Activated T-helper 17 cell treated with anti-CD3 and anti-CD28 coated beads, Interleukin-2, amount 50 U/mL, for 72 hours (primary cell): ENCODE results near the gene MED23. TPM values are rescaled to one million over a fixed set of nuclear protein-coding genes. Genes with fewer than 3 reads are reported as not detected.

Experiments used
- ATAC-seq: fragments of 150-1000 bp; cut with Tn5 transposase; replicated peaks from 2 replicates; pipeline ENCODE4 v1.10.0; 2021; ENCODE audit warnings: mild to moderate bottlenecking, moderate library complexity
- H3K27ac Mint-ChIP-seq: one replicate; pipeline ENCODE4 v1.8.0; 2022; ENCODE audit warnings: mixed read lengths
- H3K27me3 Mint-ChIP-seq: one replicate; pipeline ENCODE4 v1.8.0; 2022; ENCODE audit warnings: mixed read lengths
- H3K36me3 Mint-ChIP-seq: one replicate; pipeline ENCODE4 v1.8.0; 2022; ENCODE audit warnings: low read depth, mild to moderate bottlenecking, mixed read lengths
- H3K4me1 Mint-ChIP-seq: one replicate; pipeline ENCODE4 v1.8.0; 2022; ENCODE audit warnings: mixed read lengths
- H3K4me3 Mint-ChIP-seq: one replicate; pipeline ENCODE4 v1.8.0; 2022; ENCODE audit warnings: mild to moderate bottlenecking, mixed read lengths
- H3K9me3 Mint-ChIP-seq: one replicate; pipeline ENCODE4 v1.8.0; 2022; ENCODE audit warnings: mixed read lengths
- total RNA-seq, 2 donors: library from RNA; stranded (reverse); gene quantifications; one replicate each; pipeline ENCODE4 v1.2.3, GENCODE V29; 2022

The MED23 gene
- total RNA-seq, 2 donors from 2014 or later, result 24.1 to 24.2 TPM

DNA sequence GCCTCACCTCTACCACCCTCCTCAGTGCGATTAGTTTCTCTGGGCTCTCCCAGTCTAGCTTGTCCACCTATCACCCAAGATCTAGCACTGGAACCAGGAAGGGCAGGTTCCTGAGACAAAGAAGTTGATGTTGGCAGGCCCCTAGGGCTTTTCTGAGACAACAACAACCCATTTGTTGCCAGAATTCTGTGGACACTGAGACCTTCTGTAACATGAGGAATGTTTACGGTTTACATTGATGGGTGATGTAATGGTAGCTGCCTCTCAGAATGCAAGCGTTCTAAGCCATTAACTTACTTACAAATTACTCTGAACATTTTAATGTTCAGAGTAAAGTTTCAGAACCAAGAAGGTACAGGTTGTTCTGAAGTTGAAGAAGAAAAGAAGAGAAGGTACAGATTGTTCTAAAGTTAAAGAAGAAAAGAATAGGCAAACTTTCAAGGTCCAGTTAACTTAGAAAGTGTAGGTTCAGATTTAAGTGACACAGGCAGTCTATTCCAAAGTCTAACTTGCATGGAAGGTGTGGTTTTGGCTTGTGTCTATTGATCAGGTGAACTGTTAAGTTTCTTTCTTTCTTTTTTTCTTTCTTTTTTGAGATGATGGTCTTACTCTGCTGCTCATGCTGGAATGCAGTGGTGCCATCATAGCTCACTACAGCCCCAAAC lies 3.7 kb upstream of the MED23 start:
- Mint-ChIP-seq H3K9me3 (no peaks in the 10 kb centered on the region), H3K36me3 (peaks cover 14% of the 10 kb centered on the region), H3K4me1 (peaks cover 9% of the 10 kb centered on the region), H3K27ac (no peak overlapping the region), H3K27me3 (no peaks in the 10 kb centered on the region), H3K4me3 (no peak overlapping the region)
- ATAC-seq, result no peak

DNA sequence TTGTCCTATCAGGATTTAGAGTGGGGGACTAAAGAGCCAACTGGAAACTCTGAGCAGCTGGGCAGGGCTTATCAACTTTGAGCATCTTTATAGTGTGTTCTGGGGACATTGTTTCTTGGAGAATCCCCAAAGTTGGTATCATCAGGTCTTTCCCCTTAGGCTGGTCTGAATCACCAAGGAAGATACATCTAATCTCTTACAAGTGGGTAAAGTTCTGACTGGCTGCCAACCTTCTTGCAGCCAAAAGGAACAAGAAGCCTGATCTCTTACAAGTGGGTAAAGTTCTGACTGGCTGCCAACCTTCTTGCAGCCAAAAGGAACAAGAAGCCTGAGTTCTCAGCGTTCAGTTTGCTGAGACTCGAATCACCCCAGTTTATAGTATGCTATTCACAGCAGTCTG lies 1.6 kb upstream of the MED23 start:
- Mint-ChIP-seq H3K4me1 (peaks cover 9% of the 10 kb centered on the region), H3K36me3 (peaks cover 25% of the 10 kb centered on the region), H3K27me3 (no peaks in the 10 kb centered on the region), H3K9me3 (no peaks in the 10 kb centered on the region), H3K4me3 (peak overlapping the region; percentile 97), H3K27ac (peak overlapping the region; percentile 97)
- ATAC-seq, result peak; percentile 33

DNA sequence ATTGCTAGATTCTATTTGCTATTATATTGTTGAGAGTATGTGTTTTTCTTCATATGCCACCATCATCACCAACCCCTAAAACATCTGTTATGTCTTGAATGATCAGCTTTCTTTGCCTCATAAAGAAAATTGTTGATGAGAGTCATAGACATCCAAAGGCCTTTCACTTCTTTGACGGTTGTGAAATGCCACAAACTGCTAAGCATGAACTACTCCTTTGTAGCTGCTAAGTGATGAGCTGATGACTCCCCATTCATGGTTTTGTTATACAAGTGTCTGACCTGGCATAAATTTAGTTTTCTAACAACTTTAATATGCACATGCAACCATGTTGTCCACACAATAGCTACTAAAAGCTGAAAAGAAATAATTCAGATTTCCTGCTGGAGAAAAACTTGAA lies 684 bp upstream of the MED23 start:
- Mint-ChIP-seq H3K4me3 (peak overlapping the region; percentile 97), H3K36me3 (peaks cover 34% of the 10 kb centered on the region), H3K27ac (peak overlapping the region; percentile 97), H3K9me3 (no peaks in the 10 kb centered on the region), H3K4me1 (peaks cover 9% of the 10 kb centered on the region), H3K27me3 (no peaks in the 10 kb centered on the region)
- ATAC-seq, result peak; percentile 46

DNA sequence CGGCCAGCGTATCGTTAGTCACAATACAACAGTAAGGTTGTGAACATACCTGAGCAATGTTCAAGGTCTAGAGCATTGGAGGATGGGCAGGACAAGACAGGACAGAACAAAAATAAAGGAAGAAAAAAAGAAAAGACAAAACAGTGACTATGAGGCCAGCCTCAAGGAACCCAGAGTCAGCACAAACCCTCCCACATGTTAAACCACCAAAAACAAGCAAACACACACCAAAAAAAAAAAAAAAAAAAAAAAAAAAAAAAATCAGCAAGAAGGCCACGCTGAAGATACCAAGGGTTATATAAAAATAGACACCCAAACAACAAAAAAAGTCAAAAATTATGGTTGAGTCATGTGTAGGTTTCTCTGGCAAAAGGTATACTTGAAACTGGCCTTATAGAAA lies 12.8 kb downstream of the MED23 start:
- Mint-ChIP-seq H3K9me3 (no peaks in the 10 kb centered on the region), H3K27ac (no peak overlapping the region), H3K4me3 (no peak overlapping the region), H3K27me3 (no peaks in the 10 kb centered on the region), H3K36me3 (peaks cover 99% of the 10 kb centered on the region), H3K4me1 (no peaks in the 10 kb centered on the region)
- no peak for ATAC-seq

DNA sequence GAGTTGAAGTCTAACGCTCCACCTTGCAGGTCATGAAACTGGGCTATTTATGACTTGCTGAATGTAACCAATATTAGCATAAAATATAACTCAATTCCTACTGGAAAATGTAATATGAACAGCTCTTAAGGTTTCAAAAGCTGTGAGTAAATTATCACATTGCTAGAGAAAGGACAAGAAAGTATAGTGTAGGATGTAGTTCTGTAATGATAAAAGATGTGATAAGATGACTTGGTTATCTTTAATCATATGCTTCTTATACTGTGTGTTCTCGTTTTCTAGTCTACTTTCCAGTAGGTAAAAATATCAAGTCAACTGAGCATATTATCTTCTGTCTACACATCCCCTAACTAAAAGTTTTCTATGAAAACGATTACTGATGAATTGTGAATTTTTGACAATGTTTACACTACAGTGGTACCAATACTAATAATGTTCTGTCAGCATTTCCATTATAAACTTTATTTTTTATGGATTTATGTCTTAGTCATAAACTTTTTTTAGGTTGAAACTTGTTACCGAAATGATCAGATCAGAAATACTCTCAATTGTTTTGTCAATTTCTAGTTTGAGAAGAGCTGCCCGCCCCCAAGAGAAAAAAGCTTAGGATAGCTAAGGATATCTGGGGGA lies 14.6 kb downstream of the MED23 start:
- ATAC-seq, result peak; percentile 34
- H3K4me1 Mint-ChIP-seq, result no peaks in the 10 kb centered on the region
- no peaks in the 10 kb centered on the region for H3K27me3 Mint-ChIP-seq
- peaks cover 99% of the 10 kb centered on the region for H3K36me3 Mint-ChIP-seq
- no peak overlapping the region for H3K4me3 Mint-ChIP-seq
- no peak overlapping the region for H3K27ac Mint-ChIP-seq
- no peaks in the 10 kb centered on the region for H3K9me3 Mint-ChIP-seq

DNA sequence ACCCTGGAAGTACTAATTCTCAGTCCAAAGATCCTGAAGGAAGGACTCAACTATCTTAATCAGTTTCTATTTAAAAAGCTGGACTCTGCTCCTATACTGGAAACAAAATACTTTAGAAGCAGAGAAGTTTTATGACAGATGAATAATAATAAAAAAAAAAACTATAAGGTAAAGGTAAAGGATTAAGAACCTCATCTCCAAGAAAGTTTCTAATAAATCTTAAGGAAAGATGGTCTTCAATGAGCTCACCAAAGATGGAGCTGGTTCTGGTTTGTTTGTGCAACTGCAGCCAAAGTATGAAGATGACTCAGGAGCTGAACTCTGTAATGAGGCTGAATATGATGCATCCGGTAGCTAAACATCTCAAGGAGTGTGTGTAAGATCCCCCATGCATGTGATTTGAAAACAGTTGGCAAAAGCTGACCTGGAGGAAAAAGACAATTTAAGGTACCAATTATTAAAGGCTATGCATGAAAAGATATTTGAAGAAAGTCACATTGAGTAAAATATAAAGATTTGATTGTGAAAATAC lies 25.2 kb downstream of the MED23 start:
- Mint-ChIP-seq H3K4me1 (no peaks in the 10 kb centered on the region), H3K9me3 (no peaks in the 10 kb centered on the region), H3K36me3 (peaks cover 98% of the 10 kb centered on the region), H3K4me3 (no peak overlapping the region), H3K27me3 (no peaks in the 10 kb centered on the region), H3K27ac (no peak overlapping the region)
- no peak for ATAC-seq

DNA sequence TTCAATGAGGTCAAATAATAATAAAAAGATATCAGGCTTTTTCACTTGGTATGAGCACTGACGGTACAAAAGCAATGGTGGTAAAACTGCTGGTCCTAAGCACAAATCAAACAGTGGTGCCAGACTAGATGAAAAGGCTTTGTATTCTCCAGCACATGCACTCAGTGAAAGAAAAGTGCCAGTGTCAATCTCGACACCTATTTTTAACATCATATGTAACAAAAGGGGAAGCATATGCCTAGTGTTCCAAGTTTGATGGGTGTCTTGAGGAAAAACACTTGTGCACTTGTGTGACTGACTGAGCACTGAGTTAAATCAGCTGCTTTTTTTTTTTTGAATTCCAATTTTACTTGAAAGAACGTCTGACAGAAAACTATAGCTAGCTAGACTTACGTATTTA lies 27.3 kb downstream of the MED23 start:
- Mint-ChIP-seq H3K27me3 (no peaks in the 10 kb centered on the region), H3K4me1 (no peaks in the 10 kb centered on the region), H3K27ac (no peak overlapping the region), H3K4me3 (no peak overlapping the region), H3K9me3 (no peaks in the 10 kb centered on the region), H3K36me3 (peaks cover 99% of the 10 kb centered on the region)
- ATAC-seq, result no peak

DNA sequence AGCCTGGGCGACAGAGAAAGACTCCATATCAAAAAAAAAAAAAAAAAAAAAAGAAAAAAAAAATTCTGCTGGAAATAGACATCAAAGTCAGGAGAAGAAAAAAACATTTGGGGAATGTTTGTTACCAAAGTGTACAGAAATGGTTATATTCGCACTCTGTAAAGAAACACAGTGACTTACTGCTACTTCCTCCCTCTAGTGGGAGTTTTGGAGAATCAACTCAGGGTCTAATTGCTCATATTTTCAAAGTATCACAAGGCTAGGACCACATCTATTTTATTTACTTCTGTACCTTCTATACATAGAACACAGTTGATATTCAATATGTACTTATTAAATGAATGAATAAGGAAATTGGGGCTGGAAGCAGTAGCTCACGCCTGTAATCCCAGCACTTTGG lies 30.6 kb downstream of the MED23 start:
- peaks cover 95% of the 10 kb centered on the region for H3K36me3 Mint-ChIP-seq
- no peak for ATAC-seq

DNA sequence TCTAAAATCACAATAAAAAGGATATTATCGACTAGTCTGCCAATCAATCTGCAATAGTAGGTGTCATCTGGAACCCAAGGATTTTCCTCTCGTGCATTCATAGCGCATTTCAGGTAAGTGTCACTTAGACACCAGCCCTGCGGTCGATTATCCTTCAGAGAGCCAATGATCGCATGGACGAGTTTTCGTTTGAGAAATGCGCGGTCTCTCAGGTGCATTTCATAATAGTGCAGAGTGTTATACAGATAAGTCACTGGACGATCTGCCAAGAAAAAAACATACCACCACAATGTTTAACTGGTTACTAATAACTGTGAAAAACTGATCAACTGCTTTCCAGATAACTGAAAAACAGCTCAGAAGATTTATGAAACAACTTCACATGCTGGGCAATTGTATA lies 34.0 kb downstream of the MED23 start:
- no peak for ATAC-seq
- no peaks in the 10 kb centered on the region for H3K27me3 Mint-ChIP-seq
- H3K4me1 Mint-ChIP-seq, result peaks cover 5% of the 10 kb centered on the region
- peaks cover 92% of the 10 kb centered on the region for H3K36me3 Mint-ChIP-seq
- no peak overlapping the region for H3K4me3 Mint-ChIP-seq
- no peak overlapping the region for H3K27ac Mint-ChIP-seq
- H3K9me3 Mint-ChIP-seq, result no peaks in the 10 kb centered on the region

More for the DNA sequence above, 30.6 kb downstream of the MED23 start:
- no peak overlapping the region for H3K27ac Mint-ChIP-seq
- H3K4me1 Mint-ChIP-seq, result no peaks in the 10 kb centered on the region
- H3K27me3 Mint-ChIP-seq, result no peaks in the 10 kb centered on the region
- H3K9me3 Mint-ChIP-seq, result no peaks in the 10 kb centered on the region
- H3K4me3 Mint-ChIP-seq, result no peak overlapping the region

DNA sequence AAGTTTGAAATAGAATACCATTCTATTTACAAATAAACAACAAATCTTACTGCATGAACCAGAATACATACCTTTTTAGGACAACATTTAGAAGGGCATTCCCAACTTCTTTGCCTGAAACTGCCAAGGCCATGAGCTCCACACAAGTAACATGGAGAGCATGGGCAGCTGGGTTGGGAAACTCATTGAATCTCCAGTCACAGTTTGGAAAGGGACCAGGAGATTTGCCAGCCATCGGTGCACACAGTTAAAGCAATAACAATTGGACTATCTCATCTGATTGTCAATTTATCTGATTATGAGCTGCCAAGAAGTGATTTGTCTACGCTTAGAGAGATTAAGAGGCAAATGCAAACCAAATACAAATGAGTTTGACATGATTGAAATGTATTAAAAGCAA lies 35.1 kb downstream of the MED23 start:
- peaks cover 92% of the 10 kb centered on the region for H3K36me3 Mint-ChIP-seq
- H3K27ac Mint-ChIP-seq, result no peak overlapping the region
- no peaks in the 10 kb centered on the region for H3K27me3 Mint-ChIP-seq
- H3K9me3 Mint-ChIP-seq, result no peaks in the 10 kb centered on the region
- peaks cover 5% of the 10 kb centered on the region for H3K4me1 Mint-ChIP-seq
- H3K4me3 Mint-ChIP-seq, result no peak overlapping the region
- ATAC-seq, result no peak

DNA sequence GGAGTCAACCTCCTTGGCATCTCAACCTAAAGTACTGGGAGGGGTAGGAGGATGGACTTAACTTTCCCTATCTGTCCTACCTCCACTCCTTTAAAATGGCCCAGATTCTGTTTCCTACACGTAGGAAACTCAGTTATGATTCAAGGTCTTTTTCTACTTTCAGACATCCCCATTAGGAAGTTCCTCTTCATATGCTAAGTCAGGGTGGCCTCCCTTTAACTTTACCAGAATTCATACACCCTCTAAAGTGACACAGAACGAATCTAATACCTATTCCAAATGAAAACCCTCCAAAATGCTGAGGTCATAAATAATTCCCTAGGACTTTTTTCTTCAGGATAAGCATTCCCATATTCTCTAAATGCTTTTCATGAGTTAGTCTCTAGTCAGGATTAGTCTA lies 39.4 kb downstream of the MED23 start:
- peaks cover 5% of the 10 kb centered on the region for H3K4me1 Mint-ChIP-seq

DNA sequence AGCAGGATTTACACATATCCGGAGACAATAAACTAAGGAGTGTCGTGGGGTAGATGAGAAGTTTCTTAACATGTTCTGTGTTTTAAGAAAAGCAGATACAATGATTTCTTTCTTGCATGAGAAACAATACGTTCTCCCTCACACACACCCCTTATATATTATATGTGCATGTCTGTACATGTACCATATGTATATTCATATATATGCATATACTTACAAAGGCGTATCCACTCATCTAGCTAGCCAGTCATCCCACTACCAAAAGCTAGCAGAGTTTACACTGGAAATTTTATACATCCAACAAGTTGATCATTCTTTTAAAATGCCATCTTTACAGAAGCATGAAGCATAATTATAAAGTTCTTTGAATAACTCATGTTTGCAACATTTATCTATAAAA lies 40.1 kb downstream of the MED23 start:
- Mint-ChIP-seq H3K36me3 (peaks cover 94% of the 10 kb centered on the region), H3K4me1 (peaks cover 5% of the 10 kb centered on the region), H3K27me3 (no peaks in the 10 kb centered on the region), H3K27ac (no peak overlapping the region), H3K4me3 (no peak overlapping the region), H3K9me3 (no peaks in the 10 kb centered on the region)
- ATAC-seq, result no peak

More for the DNA sequence above, 39.4 kb downstream of the MED23 start:
- ATAC-seq, result no peak
- H3K36me3 Mint-ChIP-seq, result peaks cover 90% of the 10 kb centered on the region
- H3K27me3 Mint-ChIP-seq, result no peaks in the 10 kb centered on the region
- H3K4me3 Mint-ChIP-seq, result no peak overlapping the region
- H3K27ac Mint-ChIP-seq, result no peak overlapping the region
- H3K9me3 Mint-ChIP-seq, result no peaks in the 10 kb centered on the region

DNA sequence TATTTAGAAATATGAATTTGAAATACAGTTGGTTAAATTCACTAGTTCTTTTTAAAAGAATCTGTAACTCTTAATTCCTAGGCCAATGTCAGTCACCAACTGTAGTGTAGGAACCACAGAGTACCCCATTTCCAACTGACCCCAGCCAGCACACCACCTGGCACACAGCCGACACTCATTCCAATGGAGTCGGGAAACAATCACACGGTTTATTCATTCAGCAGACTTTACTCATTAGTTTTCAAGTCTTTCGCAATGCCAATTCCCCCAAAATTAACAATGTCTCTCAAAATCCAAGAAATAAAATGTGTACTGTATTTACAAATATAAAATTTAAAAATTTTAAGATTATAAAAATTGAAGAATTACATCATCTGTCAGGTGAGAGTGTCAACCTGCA lies 41.5 kb downstream of the MED23 start:
- Mint-ChIP-seq H3K36me3 (peaks cover 94% of the 10 kb centered on the region), H3K4me1 (peaks cover 5% of the 10 kb centered on the region), H3K27me3 (no peaks in the 10 kb centered on the region), H3K9me3 (no peaks in the 10 kb centered on the region), H3K4me3 (no peak overlapping the region), H3K27ac (no peak overlapping the region)
- no peak for ATAC-seq

DNA sequence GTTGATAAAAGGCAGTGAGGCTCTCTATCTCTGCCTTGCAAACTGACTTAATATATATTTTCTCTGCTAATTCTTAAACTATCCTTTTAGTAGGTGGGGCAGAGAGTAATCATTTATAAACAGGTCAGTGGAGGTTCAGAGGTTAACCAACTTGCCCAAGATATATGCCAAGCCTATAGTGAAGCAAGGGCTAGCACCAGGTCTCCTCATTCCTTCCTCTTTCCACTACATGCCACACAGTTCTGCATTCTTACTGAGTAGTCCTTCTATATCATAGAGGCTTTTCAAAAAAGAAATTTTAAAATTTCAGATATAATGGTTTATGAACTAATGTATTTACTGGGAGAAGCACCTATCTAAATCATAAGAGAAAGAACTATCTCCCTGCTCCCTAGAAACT lies 46.5 kb downstream of the MED23 start:
- ATAC-seq, result no peak
- Mint-ChIP-seq H3K27ac (no peak overlapping the region), H3K9me3 (no peaks in the 10 kb centered on the region), H3K4me3 (no peak overlapping the region), H3K4me1 (no peaks in the 10 kb centered on the region), H3K27me3 (no peaks in the 10 kb centered on the region), H3K36me3 (peaks cover 95% of the 10 kb centered on the region)

DNA sequence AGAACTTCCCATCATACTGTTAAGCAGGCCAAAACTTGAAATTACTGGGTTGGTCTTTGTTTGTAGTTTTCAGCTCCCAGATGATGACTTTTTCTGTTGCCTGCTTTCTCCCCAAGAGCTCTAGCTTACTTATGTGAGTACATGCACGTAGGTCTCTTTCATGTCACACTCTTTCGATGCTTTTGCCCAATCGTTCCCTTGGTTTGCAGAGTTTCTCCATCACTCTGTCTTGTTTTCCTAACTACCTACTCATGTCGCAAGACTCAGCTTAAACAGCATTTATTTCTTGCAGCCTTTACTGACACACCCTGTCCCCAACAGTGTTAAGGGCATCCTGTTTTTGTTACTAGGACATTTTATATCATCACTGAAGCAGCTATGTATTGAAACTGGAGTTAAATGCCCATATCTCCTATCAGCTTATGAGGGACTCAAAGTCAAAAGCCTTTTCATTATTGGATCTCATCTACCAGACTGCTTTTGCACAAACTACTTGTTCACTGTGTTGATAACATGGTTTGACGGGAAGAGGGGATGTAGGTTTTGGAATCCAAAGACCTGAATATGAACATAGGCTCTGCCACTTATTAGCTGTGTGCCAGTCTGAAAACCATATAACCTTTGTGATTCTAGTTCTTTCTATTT lies 52.1 kb downstream of the MED23 start:
- Mint-ChIP-seq H3K4me3 (no peak overlapping the region), H3K27ac (no peak overlapping the region), H3K4me1 (no peaks in the 10 kb centered on the region), H3K27me3 (no peaks in the 10 kb centered on the region), H3K9me3 (no peaks in the 10 kb centered on the region), H3K36me3 (peaks cover 61% of the 10 kb centered on the region)
- no peak for ATAC-seq
